ENCODE data around the gene ADAM15.

DNA sequence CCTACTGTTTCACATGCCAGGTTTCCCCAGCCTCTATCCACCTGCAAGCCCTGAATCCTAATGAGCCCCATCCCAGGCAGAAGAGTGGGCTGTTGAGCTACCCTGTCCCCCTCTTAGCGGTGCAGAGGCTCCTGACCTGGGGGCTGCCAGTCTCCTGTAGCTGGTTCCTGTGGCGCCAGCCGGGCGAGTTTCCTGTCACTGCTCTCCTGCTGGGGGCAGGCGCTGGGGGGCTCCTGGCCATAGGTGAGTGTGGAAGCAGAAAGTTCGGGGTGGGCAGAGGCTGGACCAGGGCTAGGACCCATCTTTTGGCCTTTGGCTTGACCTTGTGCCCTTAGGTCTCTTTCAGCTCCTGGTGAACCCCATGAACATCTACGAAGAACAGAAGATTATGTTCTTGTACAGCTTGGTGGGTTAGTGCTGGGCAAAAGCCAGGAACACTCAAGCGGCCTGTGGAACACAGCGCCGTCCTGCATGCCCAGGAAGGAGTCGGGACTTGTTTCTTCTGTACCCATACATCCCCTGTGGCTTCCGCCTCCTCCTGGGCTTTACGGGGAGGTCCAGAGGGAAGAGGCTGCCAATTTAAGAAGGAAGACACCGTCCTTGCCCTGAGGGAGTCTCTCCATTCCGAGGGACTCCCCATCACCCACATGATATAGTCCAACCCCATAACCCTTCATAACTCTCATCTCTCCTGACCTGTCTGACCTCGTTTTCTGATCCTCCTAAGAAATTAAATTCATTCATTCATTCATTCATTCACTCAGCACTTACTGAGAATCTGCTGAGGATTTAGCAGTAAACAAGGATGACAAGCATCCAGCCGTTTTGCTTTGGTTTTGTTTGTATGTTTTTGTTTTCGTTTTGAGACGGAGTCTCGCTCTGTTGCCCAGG is 16.6 kb upstream of the ADAM15 start:
- TF ChIP-seq, protein P1, sequence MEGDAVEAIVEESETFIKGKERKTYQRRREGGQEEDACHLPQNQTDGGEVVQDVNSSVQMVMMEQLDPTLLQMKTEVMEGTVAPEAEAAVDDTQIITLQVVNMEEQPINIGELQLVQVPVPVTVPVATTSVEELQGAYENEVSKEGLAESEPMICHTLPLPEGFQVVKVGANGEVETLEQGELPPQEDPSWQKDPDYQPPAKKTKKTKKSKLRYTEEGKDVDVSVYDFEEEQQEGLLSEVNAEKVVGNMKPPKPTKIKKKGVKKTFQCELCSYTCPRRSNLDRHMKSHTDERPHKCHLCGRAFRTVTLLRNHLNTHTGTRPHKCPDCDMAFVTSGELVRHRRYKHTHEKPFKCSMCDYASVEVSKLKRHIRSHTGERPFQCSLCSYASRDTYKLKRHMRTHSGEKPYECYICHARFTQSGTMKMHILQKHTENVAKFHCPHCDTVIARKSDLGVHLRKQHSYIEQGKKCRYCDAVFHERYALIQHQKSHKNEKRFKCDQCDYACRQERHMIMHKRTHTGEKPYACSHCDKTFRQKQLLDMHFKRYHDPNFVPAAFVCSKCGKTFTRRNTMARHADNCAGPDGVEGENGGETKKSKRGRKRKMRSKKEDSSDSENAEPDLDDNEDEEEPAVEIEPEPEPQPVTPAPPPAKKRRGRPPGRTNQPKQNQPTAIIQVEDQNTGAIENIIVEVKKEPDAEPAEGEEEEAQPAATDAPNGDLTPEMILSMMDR (IDR thresholded peaks at IDR 0.05): no peak
- no peak for TF ChIP-seq POLR2A (IDR thresholded peaks at IDR 0.05)
- no peak for TF ChIP-seq POLR2AphosphoS5 (IDR thresholded peaks at IDR 0.05)

Data from breast epithelium (tissue), 3 donors.